ENCODE results near the gene ZHX3.

The ZHX3 gene

GRCh38 chr20:41317546-41318270, at the start of gene ZHX3:
Gene ZHX3 (minus strand): TSS chr20:41317731. CDS start chr20:41204916, 112,815 bp downstream.
- DNase-seq, result peak; percentile 92 to 99 (median 95)
- intact Hi-C loops (cut with DNase I), result loop anchor here (2.0 kb wide), 1 partner anchor 69 kb away; no protein-coding TSS in a partner anchor

- peak in 3 of 10 donors; percentile 47 to 62 (median 53) for DNase-seq
- intact Hi-C loops (cut with DNase I), result no loop called here
These were observed 49.8 kb upstream of the ZHX3 start for GRCh38 chr20:41367393-41367695.

DNA sequence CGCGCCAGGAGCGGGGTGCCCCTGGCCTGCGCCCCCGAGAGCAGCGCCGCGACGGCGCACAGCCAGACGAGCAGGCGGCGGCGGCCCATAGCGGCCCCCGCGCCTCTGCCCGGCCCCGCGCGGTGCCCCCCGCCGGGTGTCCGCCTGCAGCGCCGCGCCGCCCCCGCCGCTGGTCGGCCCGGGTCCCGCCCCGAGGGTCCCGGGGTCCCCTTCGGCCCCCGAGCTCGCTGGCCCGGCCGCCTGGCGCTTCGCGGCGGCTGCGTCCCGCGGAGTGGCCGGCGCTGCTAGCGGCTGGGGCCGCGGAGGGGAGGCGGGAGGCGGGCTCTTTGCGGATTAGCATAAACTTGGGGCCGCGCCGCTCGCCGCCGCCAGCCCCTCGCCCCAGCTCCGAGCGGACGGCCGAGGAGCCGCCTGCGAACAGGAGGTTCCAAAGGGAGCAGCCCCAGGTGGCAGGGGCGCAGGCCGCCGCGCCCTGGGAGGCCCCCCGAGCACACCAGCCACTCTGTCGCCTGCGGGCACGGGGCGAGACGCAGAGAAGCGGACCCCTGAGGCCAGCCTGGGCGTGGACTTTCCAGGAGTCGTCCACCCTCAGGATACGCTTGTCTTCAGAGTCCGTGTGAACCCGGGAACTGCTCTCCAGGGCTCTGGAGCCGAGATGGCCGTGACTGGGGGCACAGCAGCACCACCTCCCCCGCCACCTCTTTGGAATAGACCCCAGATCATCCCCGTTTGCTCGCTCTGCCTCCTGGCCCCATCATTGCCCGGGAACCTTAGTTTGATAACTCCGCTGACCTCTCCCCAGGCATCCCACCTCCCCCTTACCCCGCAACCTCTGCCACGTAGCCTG, 49.2 kb upstream of the ZHX3 start, which contains the start of gene EMILIN3:
TSS of gene EMILIN3 (minus strand) at position 273 of the 847 bp plus-strand sequence. CDS start at position 89, 184 bp downstream.
- intact Hi-C loops (cut with DNase I), result no loop called here
- peak in 3 of 10 donors; percentile 48 to 73 (median 53) for DNase-seq

DNA sequence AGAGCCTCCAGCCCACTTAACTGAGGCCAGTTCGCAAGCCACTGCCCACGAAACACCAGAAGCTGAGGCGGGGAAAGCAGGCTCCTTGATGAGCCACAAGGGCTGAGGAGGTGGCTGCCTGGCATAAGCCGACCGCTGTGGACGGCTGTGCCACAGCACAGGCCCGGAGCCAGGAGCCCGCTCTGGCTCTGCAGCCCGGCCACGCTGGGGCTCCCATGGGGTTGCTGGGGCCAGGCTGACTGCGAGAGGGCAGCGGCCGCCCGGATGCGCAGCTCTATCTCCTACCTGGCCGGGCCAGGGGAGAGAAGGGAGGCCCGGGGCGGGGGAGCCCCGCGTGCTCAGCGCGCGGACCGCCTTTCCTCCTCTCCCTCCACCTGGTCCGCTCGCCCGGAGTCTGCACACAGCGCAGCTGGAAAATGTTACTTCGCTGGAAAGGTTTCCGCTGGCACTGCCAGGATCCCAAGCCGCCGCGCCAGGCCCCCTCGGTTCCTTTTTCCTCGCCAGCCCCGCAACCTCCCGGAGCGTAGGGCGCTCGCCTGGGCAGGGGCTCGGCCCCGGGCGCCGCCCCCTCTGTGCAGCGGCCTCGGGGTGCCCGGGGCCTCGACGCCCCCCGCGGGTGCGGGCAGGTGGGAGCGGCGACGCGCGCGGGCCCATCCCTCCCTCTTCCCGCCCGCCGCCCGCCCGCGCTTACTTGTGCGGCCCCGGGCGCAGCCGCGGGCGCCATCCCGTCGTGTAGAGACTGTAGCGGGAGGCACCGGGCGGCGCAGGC, 48.4 kb upstream of the ZHX3 start:
- peak in 4 of 10 donors; percentile 38 to 88 (median 81) for DNase-seq
- intact Hi-C loops (cut with DNase I), result no loop called here

DNA sequence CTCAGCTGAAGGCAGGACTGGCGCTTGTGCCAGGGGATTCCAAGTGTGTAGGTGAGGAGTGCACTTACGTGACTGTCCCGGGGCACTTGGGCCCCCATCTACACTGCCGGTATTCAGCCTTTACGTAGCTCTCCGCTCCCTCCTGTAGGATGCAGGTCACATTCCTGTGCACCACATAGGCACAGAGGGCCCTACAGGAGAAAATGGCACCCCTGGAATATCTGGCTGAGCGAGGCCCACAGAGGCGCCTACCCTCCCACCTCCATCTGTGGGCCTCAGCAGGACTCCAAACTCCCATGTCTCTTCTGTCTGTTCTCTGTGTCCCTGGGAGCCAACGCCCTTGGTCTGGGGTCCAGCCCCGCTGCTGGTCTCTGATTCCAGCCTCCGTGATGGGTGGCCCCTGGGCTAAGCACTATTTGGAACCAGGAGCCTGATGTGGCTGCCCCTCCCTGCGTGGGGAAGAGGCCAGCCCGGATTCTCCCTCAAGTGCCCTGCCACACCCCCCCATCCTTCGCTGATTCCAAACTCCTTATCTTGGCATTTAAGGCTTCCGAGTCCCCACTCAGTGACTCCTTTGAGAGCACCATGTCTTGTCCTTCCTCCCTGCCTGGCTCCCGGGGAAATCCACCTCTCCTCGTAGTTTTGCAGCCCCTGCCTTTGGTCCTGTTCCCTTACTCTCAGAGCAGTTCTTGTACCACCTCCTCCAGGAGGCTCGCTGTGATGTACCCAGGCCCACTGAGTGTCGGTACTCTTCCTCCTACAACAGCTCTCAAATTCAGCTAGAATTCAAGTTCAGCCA, 47.6 kb upstream of the ZHX3 start:
- intact Hi-C loops (cut with DNase I), result no loop called here
- peak in 3 of 10 donors; percentile 45 to 57 (median 52) for DNase-seq

DNA sequence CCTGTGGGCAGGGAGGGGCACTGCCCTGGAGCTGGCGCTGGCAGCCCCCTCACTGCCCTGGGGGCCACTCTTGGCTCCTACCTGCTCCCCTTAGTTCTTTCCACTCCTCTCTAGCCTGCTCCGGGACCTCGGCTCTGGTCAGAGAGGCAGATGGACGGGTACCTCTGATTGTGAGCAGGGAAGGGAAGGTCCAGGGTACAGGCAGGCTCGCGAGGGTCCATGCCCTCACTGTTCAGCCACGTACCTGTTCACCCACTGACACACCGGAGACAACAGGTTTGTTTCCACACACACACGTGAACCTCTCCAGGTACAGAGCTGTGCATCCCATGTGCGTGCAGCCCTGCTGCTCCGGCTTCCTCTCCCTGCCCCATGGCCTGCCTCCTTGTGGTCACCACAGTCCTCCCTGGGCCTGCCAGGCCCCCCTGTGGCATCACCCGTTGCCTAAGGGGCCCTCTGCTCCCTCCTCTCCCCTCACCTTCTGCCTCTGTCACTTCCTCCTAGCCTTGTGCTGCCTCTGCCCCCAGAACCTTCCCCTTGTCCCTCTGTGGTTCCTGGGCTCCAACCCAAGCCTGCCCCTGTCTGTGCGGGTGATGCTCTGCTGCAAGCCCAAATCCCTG, 46.8 kb upstream of the ZHX3 start:
- intact Hi-C loops (cut with DNase I), result no loop called here
- DNase-seq, result peak in 3 of 10 donors; percentile 46 to 77 (median 53)

DNA sequence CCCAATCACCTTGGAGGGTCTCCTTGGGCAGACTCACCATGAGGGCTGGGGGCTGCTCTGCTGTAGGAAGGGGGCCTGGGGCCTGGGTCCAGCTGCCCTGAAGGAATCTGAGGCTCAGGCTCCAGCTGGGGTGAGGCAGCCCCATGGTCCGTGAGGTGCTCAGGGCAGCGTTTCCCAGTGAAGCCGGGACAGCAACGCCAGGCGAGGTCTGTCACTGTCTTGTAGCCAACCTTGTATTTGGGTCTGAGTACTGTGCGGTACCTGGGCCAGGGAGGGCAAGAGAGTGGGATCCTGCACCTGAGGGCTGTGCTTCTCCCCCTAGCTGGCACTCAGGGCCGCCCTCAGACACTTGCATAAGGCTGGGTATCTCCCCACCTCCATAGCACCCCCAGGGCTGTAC, 46.1 kb upstream of the ZHX3 start:
- intact Hi-C loops (cut with DNase I), result no loop called here
- DNase-seq, result peak in 3 of 10 donors; percentile 47 to 71 (median 62)

DNA sequence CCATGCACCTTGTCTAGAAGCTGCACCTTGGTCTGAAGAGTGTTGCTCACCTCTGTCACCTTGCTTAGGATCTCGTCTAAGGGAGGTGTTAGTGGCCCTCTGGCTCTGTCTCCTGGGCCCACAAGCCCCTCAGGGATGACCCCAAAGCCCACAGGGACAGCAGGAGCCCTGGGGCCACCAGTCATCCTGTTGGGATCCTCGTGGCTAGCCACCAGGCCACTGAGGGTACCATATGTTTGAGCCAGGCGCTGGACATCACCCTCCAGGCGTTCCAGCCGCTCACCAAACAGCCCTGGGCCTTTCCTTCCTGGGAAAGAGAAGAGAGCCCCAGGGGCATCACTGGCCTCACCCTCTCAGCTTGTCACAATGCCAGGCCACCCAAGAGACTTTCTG, 45.2 kb upstream of the ZHX3 start:
- intact Hi-C loops (cut with DNase I), result no loop called here

GRCh38 chr20:41361757-41362747, 44.5 kb upstream of the ZHX3 start:
- DNase-seq, result peak in 2 of 10 donors; percentile 62 to 91
- intact Hi-C loops (cut with DNase I), result no loop called here

More for the DNA sequence above, 45.2 kb upstream of the ZHX3 start:
- peak in 1 of 10 donors; percentile 49 for DNase-seq

- intact Hi-C loops (cut with DNase I), result no loop called here
- DNase-seq, result peak in 2 of 10 donors; percentile 63 to 72
These were observed 43.6 kb upstream of the ZHX3 start for GRCh38 chr20:41360831-41361756.

DNA sequence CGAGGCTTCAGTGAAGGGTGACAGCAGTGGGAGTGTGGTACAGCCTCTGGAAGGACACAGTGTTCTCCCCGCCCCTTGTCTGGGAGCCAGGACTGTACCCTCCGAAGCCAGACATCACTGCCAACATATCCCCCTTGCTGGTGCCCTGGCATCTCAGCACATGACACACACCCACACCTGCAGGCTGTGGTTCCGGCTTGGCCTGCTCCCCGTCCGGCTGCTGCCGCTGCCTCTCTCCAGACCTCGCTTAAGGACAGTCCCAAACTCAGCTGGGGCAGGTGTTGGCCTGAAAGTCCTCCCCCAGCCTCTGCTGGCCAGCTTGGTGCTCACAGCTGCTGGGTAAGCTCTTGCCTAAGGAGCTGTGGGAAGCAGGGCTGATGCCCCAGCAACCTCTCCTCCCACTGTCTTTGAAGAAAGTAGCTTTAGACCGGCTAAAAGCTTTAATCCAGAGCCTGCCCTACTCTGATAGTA, 42.0 kb upstream of the ZHX3 start:
- intact Hi-C loops (cut with DNase I), result no loop called here
- no peak for DNase-seq

DNA sequence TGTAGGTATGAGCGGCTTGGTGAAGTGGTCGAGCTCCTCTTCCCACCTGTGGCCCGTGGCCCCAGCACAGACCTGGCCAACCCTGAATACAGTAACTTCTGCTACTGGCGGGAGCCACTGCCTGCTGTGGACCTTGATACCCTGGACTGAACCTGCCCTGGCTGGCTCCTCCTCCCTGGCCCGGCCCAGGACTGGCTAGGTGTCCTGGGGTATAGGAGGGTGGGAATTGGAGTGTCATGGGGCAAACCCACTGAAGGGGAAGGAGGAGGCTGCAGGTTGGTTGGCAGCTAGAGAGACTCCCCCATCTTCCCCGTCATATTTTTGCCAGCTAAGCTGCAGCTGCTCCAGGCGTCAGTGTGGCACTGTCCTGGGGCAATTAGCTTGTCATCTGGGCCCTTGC, 41.2 kb upstream of the ZHX3 start:
- no peak for DNase-seq
- intact Hi-C loops (cut with DNase I), result no loop called here

DNA sequence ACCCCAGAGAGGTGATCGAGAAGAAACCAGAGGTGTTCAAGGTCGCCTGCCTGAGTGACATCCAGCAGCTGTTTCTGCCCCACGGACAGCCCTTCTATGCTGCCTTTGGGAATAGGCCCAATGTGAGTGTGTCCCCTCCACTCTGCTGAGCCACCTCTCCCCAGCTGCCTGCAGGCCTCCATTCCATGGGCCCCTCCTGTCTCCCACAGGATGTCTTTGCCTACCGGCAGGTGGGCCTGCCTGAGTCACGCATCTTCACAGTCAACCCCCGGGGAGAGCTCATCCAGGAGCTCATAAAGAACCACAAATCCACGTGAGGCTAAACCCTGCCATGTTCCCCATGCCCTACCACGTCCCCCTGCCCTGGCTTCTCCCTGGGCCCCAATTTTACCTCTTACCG, 40.7 kb upstream of the ZHX3 start:
- intact Hi-C loops (cut with DNase I), result no loop called here
- no peak for DNase-seq

DNA sequence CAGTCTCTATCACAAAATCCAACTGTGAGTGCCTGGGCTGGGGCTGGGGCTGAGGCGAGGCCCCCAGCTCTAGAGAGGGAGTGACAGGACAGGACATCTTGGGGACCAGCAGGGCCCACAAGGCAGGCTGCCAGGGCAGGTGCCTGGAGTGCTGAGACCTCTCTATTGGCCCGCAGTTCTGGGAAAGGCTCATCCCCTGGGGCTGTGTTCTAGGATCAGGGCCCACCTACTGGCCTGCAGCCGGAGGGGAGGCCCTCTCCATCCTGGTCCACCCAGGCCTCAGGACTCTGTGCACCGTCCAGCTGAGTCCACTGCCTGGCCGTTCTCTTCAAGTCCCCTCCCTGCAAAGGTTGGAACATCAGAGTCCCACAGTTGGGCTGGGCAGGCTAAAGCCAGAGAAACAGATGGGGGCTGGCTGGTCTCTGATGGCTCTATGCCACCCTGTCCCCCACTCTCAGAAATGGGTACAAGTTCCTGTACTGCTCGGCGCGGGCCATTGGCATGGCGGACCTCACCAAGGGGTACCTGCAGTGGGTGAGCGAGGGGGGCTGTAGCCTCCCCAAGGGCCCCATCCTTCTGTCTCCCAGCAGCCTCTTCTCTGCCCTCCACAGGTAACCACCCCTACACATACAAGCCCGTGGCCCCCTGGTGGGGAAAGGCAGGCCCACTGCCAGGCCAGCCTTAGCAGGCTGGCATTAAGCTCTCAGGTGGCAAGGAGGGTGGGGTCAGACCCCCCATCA, 40.1 kb upstream of the ZHX3 start:
- DNase-seq, result no peak
- intact Hi-C loops (cut with DNase I), result no loop called here

DNA sequence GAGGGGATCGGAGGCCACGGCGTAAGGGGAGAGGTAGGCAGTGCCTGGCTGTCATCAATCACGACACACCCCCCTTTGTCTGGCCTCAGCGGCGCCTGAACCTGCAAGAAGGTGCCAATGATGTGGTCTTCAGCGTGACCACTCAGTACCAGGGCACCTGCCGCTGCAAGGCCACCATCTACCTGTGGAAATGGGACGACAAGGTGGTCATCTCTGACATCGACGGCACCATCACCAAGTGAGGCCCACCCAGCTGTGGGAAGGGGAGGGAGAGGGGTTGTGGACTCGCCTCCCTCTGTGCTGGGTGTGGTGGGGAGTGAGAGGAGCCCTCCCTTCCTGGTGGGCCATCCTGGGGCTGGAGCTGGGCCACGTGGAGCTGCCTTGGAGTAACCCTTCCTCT, 39.4 kb upstream of the ZHX3 start:
- no peak for DNase-seq
- intact Hi-C loops (cut with DNase I), result no loop called here

- intact Hi-C loops (cut with DNase I), result no loop called here
- no peak for DNase-seq
These were observed 38.2 kb upstream of the ZHX3 start for GRCh38 chr20:41355598-41356203.
